Activated CD4-positive, alpha-beta T cell treated with anti-CD3 and anti-CD28 coated beads, Interleukin-2, amount 50 U/mL, for 4 hours (primary cell): ENCODE data around the gene TGFA.
"Not testable (repeated sequence)": the region's sequence is repeated elsewhere in the genome, so short reads cannot be mapped to it uniquely, and the experiment has no call there.

ENCODE experiments used
- DNase-seq, 2 experiments: peaks; one replicate each; pipeline ENCODE4 v3.0.0-alpha.2; 2020

Gene TGFA

DNA sequence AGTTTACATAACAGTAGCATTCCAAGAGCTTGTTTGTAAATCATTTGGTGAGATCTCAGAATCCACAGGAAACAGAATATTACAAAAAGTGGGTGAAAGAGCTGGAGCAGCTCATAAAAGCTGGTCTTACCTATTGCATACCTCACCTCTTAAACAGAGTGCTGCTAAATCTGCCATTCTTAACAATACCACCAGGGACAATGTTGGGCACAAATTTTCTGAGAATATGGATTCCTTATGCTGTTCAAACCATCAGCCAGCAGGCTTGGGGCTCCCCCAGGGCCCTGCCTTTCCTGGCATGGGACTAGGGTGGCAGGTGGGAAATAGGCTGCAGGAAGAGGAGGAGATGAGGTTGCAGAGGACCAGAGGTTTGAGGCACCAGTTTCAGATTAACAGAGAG is 55.6 kb downstream of the TGFA start:
- no peak for DNase-seq

DNA sequence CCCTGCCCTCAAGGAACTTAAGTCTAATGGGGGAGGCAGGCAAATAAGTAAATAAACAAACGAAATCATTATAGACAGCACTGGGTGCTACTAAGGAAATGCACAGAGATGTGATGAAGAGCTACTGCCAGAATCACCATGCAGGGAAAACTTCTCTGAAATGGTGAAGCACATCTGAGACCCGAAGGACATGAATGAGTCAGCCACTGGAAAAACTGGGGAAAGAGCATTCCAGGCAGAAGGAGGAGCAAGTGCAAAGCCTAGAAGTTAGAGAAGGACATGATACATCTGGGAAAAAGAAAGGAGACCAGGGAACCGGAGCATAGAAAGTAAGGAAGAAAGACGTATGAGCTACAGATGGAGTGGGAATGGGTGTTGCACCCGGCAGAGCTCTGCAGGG is 56.8 kb downstream of the TGFA start:
- DNase-seq = no peak

DNA sequence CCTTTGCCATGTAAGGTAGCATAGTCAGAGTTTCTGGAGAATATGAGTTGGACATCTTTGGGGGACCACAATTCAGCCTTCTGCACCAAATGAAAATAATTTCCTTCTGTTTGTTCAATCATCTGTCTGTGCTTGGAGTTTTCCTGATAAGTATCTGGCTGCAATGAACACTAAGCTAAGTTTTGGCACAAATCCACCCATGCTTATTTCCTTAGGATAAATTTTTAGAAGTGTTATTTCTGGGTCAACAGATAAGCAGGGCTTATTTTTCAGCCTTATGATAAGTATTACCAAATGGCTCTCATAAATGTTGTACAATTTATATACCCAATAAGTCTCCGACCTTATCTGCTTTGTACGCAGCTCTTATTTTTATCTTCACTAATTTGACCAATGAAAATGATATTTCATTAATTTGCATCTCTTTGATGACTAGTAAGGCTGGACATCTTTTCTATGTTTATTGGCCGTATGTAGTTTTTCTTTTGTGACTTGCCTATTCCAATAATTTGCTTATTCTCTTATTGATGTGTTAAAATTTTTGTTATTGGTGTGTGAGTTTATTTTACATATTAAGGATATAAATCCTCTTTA is 59.2 kb downstream of the TGFA start:
- no peak for DNase-seq

DNA sequence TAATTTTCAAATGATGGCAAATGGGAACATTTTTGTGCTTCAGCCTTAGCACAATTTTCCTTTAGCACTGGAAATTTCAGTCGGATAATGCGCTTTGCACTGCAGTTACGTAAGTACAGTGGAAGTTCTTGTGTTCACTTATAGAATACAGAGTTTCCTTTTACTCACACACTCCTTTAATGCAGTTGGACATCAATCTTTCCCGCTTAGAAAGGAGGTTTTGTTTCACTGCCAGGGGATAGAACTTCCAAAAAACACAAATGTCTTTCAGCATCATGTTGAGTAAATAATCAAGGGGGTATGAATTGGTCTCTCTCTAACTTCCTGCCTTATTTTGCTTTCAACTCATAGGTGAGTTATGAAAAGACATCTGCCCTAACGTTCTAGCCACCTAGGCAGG is 63.2 kb downstream of the TGFA start:
- DNase-seq = no peak

DNA sequence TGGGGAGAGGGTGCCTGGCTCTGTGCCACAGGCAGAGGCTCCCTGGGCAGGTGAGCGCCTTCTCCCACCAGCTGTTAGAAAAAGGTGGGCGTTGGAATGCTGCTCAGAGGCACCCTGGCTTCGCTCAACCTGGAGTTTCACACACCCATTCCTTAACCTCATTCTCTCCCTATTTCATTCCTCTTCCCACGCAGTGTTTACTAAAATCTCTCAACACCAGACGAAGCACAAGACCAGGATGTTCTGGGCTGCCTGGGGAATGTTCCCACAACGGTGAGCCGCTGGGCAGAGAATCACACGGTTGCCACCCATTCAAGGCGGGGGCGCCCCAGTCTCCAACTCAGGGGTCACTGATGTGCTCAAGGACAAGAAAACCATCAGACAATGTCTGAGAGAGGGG is 64.5 kb downstream of the TGFA start:
- no peak for DNase-seq

DNA sequence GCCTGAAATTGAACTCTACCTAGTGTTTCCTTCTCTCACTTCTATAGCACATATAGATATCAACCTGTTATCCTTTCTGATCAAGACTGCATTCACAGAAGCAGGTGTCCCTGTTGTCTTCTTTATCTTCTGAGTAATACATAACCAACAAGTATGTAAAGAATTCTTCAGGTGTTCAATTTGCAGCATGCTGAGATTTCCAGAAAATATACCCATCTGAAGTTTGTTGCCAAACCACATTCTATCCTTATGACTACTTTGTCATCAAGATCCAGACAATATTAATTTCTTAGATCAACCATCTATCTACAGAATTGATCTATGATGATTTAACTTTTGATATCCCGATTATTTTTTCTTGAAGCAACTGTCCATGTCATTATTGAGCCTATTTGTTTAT is 69.5 kb downstream of the TGFA start:
- no peak for DNase-seq

DNA sequence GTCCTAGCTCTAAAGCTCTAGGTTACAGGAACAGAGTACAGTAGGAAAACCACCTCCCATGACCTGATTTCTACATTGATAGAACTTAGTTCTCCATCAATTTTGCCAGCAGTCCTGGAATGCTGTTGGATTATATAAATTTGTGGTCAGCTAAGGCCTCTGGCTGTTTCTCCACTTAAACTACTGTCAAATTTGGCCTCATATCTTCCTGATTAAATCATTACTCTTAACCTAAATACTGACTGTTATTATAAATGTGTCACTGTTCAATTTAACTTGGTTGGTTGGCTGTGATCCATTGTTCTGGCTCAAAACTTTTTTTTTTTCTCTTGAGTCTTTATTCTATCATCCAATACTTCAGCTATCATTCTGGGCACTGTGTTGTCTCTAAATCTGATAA is 71.2 kb downstream of the TGFA start:
- DNase-seq = no peak

DNA sequence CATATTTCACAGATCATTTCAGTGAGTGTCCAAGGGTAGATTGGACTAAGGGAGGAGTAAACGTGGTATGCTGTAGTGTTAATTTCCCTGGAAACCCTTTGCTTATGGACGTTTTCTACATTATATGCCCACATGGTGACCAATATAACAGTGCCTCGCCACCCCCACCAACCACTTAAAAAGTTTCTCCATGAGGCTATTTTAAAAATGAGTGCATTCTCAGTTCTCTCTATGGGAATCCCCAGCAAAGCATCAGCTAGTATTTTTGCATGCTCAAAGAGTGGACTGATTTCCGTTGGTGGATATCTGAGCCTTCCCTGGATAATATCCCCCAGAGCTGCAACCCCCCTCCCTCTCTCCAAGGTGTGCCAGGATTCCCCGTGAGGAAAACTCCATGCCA is 73.2 kb downstream of the TGFA start:
- DNase-seq = no peak

DNA sequence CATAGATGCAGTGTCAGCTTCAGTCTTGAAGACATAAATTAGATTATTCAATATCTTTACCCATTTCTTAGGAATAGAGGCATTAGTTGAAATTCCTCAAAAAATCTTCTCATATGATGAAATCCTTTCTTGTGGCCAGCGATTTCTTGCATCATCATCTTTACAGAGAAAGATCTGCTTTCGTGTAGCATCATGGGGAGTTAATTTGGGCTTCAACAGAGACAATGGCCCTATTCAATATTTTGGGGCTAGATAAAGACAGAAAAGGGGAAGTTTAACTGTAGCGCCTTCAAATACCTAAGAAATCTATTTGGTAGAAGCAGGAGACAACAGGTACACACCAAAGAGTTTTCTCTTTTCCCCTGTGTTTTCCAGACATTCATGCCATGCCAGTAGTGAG is 73.8 kb downstream of the TGFA start:
- no peak for DNase-seq

DNA sequence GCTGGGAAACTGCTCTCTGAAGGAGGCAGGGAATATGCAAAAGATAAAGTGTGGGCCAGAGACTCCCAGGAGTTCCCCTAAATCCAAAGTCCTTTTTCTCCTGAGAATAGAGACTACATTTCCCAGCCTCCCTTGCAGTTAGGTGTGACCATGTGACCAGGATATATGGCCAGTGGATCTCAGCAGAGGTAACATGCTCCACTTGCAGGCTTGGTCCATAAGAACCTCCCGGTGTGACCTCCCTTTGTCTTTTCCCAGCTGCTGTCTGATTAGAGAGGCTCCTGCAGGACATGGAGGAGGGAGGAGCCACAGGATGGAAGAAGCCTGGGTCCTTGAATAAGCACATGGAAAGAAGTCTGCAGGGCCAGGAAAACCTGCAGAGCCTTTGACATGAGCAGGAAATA is 76.2 kb downstream of the TGFA start:
- no peak for DNase-seq

DNA sequence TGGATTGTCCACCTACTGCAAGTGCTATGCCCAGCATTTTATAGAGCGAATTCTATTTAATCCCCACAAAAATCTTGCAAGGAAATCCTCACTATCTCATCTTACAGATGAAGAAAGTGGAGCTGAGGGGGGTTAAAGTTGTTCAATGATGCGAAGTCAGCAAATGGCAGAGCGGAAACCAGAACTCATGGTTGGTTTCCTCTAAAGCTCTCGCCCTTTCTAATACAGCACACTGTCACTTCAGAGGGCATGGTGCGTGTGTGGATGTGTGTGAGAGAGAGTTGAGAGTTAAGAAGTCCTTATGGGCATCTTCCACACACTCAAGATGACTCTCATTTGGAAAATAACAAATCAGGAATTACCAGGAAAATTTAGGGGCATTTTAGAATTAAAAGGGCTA is 78.4 kb downstream of the TGFA start:
- no peak for DNase-seq

DNA sequence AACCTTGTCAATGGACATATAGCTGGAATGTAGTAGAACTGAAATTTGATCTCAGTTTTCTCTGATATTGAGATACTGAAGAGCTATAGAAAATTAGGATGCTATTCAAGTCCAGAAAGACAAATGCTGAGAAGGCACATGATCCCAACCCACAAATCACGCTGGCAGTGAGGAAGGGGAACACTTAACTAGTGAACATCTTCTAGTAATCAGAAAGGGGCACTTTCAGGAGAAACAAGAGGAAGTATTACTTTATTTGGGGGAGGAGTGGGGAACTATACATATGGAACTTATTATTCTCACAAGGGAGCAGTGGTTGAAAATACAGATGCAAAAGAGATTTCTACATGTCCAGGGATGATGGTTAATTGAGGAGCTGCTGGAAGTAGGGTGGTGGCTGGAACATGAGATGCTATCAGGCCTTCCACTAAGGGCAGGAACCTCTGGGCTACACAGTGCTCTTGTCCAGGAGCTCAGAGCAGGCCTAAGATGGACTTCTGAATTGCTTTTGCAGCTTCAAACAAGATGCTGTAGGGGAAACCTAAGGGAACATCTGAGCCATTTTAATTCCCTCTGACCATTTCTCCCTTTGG is 79.3 kb downstream of the TGFA start:
- DNase-seq = no peak

DNA sequence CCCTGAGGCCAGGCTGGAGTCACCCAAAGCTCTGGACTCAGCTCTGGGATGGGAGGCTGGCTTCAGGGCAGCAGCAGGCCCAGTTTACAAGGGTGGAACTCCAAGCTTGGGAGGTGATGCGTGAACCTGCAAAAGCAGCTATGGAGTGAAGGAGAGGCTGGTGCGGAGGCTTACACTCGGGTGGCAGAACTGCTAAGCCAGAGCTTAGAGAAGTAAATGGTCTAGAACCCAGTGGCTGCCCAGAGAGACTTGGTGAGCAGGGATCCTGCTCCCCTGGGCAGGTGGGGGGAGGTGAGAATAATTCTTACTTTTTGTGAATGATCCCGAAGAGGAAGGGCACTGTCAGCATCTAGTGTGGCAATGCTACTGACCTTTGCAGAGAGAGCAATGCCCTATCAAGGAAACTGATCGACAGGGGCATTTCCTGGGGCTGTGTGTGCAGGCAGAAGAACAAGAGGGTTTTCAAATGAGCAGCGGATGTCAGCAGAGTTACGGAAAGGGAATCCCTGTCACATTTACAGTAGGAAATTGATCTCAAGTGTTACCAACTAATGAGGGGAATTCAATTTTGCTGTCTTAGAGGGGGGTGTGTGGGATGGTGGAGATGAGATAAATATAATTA is 80.4 kb downstream of the TGFA start:
- no peak for DNase-seq

DNA sequence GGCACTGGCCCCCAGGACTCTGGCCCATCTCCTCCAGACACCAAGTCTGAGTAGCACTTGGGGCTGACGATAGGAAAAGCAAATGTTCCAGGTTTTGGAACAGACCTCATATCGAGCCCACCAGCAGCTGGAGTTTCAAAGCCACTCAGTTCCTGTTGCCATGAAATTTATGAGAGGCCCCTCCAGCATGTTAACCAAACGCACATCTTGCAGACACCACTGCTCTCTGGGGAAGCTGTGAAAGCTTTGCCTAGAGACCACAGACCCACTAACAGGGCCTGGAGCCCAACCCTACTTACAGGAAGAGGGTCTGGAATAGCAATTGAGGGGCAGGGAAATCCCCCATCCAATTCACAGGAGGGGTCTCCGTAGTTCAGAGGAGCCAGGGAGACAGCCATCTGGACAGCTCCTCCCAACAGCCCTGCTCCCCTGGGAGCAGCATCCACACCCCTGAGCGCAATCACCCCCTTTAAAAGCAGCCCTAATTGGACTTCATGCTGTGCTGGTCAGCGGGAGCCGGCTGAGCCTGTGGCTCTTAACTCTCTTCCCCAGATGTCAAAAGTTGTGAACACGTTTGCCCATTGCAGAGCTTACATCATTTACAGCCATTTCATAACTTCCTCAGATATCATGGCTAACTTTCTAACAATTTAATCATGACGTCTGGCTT is 81.3 kb downstream of the TGFA start:
- DNase-seq = no peak

DNA sequence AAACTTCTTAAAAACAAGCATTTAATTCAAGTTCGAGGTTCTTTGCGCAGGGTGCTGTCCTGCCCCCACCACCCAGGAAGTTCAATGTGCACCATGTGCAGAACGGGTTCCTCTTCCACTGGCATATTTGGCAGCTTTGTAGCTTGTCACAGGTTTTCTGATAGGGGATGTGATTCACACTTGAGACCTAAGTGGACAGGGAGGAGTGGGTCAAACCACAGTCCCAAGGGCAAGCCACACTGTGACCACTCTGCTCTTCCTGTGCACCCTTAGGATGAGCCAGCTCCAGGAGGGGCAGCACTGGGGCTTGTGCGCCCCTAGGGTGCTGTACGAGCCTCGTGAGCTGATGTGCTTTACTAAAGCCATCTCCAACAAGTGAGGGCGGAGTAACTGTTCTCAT is 82.5 kb downstream of the TGFA start:
- DNase-seq = no peak

DNA sequence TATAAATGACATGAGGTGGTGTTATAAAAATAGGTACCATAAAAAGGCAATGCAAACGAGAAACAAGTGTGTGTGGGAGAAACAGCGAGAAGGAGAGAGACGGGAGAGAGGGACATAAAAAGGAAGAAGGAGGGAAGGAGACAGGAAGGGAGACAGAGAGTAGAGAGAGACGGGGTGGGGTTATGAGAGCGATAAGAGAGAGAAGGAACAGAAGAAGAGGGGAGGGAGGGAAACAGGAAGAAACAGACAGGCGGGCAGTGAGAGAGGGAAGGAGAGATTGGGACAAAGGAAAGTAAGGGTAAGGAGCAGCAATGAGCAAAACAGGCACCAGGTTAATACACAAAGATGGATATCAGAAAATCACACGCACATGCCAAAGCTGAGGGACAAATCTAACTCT is 83.7 kb downstream of the TGFA start:
- no peak for DNase-seq

DNA sequence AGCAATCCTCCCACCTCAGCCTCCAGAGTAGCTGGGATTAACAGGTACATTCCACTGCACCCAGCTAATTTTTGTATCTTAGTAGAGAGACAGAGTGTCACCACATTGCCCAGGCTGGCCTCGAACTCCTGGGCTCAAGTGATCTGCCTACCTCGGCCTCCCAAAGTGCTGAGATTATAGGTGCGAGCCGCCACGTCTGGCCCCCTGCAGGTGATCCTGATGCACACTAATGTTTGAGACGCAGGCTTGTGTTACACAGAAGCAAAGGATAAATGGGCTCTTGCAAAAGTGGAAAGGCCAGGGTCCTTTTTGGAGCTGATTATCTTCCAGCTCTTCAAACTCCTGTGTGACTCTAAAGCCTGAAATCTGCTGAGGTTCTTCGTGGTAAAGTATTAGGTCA is 84.2 kb downstream of the TGFA start:
- DNase-seq = no peak

DNA sequence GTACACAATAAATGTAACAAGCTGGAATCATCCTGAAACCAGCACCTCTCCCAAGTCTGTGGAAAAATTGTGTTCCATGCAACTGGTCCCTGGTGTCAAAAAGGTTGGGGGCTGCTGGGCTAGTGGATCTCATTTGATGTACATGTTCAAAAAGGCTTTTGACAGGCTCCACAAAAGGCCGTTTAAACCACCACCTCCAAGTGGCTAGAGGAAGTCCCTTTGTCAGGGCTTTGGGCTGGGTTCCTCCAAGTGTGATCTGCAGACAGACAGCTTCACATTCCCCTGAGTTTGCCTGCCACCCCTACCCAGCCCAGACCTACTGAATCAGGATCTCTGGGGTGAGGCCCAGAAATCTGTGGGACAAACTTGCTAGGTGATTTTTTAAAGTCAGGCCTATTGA is 84.7 kb downstream of the TGFA start:
- no peak for DNase-seq

DNA sequence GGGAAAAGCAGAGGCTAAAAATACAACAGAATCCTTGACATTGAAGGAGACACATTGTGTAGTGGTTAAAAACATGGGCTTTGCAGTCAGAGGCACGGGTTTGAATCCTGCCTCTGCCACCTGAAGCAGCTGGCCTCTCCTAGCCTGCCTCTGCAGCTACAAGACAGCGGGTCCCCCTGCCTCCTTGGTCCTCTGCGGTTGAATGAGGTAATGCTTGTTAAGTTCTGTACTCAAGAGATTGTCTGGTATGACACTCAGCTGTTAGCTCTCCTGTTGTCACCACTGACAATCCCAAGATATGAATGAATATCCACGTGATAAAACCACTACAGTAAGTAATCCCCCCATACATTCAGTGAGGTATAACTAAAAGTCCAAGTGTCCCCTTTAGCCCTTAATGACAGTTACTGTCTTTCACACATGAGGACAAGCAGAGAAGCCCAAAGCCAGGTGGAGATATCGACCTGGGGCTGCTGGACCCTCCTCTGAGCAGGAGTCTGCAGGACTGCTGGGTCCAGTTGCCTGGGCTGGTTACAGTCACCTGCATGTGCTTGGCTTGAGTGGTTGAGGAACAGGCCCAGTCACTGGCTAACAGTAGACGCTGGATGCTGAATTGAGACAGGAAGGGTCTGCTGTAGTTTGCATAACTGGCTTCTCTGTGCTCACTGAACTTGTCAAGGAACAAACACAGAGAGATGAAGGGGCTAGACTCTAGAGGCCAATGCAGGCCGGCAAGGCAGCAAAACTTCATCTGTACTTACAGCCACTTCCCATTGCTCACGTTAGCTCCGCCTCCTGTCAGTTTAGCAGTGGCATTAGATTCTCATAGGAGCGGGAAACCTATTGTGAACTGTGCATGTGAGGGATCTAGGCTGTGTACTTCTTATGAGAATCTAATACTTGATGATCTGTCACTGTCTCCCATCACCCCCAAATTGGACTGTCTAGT is 85.5 kb downstream of the TGFA start:
- no peak for DNase-seq

DNA sequence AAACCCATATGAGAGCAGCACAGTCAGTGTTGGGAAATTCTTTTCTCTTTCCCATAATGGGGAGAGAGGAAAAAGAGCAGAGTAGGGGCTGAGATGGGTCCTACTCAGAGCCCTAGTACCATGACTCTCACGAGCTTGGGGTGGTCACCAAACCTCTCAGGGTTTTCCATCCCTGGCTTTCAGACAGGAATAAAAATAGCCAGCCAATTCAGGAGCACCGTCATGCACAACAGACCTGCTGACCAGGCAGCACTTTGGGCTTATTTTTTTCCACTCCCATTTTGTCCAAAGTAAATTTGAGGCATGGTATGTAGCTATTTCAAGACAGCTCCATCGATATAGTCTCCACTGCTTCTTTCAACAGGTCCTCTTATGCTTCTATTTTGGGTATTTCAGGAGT is 86.4 kb downstream of the TGFA start:
- no peak for DNase-seq

DNA sequence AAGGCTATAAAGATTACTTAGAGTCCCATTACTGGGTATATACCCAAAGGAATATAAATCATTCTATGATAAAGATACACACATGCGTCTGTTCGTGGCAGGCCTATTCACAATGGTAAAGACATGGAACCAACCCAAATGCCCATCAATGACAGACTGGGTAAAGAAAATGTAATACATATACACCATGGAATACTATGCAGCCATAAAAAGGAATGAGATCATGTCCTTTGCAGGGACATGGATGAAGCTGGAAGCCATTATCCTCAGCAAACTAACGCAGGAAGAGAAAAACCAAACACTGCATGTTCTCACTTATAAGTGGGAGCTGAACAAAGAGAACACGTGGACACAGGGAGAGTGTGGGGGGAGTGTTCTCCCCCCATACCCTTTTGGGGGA is 87.0 kb downstream of the TGFA start:
- not testable (repeated sequence) for DNase-seq

DNA sequence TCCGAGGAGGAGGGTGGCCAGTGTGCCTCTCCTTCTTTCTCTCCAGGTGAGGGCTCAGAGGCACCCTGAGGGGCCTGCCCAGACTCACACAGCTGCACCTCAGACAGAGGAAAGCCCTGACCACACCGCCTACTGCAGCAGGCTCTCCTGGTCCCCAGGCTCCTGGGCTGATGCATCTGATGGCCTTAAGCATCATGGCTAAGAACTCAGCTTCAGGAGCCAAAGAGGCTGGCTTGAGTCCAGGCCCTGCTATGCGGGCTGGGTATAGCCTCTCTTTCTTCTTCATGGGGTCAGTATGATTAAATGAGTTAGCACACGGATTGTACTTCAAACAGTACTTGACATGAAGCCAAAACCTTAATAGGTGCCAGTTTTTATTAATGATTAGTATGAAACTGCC is 89.6 kb downstream of the TGFA start:
- DNase-seq = no peak

DNA sequence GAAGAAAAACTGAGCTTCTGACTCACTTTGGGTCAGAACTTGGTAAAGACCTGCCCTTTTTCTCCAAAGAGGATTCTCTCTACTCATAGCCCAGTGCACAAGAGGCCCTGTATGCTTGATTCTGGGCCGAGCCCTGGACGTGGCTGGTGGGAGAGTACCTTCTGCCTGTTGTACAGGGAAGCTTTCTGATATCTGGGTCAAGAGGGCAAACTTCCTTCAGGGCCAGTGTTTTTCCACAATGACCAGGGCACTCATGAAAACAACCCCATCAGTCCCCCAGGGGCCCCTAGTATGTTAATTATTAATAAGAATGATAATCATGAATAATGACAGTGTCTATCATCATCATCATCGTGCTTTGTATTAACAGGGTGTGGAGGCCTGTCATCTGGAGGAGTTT is 90.0 kb downstream of the TGFA start:
- no peak for DNase-seq
